Measurements from ENCODE around the gene TMEM179B.

DNA sequence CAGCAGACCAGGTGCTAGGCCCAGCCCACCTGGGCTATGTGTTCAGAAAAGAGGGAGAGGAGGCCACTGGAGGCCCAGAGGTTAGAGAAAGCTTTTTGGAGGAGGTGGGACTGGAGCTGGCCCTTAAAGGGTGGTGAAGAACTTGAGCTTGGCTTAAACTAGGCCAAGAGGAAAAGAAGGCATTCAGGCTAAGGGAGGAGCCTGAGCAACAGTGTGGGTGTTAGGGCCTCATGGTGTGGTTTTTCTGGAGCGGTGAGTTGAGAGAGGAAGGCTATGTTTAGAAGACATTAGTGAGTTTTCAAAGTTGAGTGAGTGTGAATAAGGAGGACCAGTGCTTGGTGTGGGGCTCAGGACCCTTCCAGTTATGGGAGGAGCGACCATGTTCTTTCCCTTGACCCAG lies 9.8 kb upstream of the TMEM179B start:
- TF ChIP-seq FOXK2 (IDR thresholded peaks at IDR 0.05), result no peak
- no peak for TF ChIP-seq SP1 (IDR thresholded peaks at IDR 0.05)
- TF ChIP-seq NFRKB (IDR thresholded peaks at IDR 0.05), result no peak
- TF ChIP-seq FOXM1 (IDR thresholded peaks at IDR 0.05; ENCODE audit: borderline replicate concordance), result no peak
- TF ChIP-seq, protein P1, sequence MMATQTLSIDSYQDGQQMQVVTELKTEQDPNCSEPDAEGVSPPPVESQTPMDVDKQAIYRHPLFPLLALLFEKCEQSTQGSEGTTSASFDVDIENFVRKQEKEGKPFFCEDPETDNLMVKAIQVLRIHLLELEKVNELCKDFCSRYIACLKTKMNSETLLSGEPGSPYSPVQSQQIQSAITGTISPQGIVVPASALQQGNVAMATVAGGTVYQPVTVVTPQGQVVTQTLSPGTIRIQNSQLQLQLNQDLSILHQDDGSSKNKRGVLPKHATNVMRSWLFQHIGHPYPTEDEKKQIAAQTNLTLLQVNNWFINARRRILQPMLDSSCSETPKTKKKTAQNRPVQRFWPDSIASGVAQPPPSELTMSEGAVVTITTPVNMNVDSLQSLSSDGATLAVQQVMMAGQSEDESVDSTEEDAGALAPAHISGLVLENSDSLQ (IDR thresholded peaks at IDR 0.05), result no peak
- TF ChIP-seq CTBP1 (IDR thresholded peaks at IDR 0.05; ENCODE audit: borderline replicate concordance), result no peak

Data from HEK293T (cell line).